SK-N-SH treated with all-trans-retinoic acid at 6 μM for 48 hours (cell line): ENCODE data around the gene SLC24A4.

Experiments
- ATAC-seq: fragments of 200-7000 bp; cut with Tn5 transposase; 3 replicates; pipeline ENCODE4 v1.9.1; 2020; ENCODE audit warnings: mild to moderate bottlenecking, moderate library complexity
- ARNTL ChIP-seq: fragments of 450-650 bp; formaldehyde crosslinking; IDR thresholded peaks from 2 replicates; pipeline ENCODE4 v1.5.0; 2020; ENCODE audit warnings: low read depth, mild to moderate bottlenecking, moderate library complexity, borderline replicate concordance
- CREB5 ChIP-seq: fragments of 250-450 bp; sonication (Bioruptor Pico); IDR thresholded peaks from 2 replicates; pipeline ENCODE4 v1.5.1; 2020; ENCODE audit warnings: low read depth, mild to moderate bottlenecking, moderate library complexity
- CSDC2 ChIP-seq: fragments of 250-450 bp; sonication (Bioruptor Pico); IDR thresholded peaks from 2 replicates; pipeline ENCODE4 v1.5.0; 2020; ENCODE audit warnings: mild to moderate bottlenecking, moderate library complexity
- CSRNP3 ChIP-seq: fragments of 250-450 bp; sonication (Bioruptor Pico); IDR thresholded peaks from 2 replicates; pipeline ENCODE4 v1.5.1; 2021; ENCODE audit warnings: mild to moderate bottlenecking, moderate library complexity
- ESRRG ChIP-seq: fragments of 250-450 bp; sonication (Bioruptor Pico); IDR thresholded peaks from 2 replicates; pipeline ENCODE4 v1.6.1; 2021; ENCODE audit warnings: mild to moderate bottlenecking
- GLIS3 ChIP-seq: fragments of 250-450 bp; sonication (Bioruptor Pico); IDR thresholded peaks from 2 replicates; pipeline ENCODE4 v1.5.0; 2020; ENCODE audit warnings: mild to moderate bottlenecking, moderate library complexity
- ISL1 ChIP-seq: fragments of 250-450 bp; sonication (Bioruptor Pico); IDR thresholded peaks from 2 replicates; pipeline ENCODE4 v2.1.2; 2022; ENCODE audit warnings: mild to moderate bottlenecking, moderate library complexity
- OSR1 ChIP-seq: fragments of 250-450 bp; sonication (Bioruptor Pico); IDR thresholded peaks from 2 replicates; pipeline ENCODE4 v1.8.0; 2022; ENCODE audit warnings: moderate library complexity, mild to moderate bottlenecking, inconsistent platforms
- PPARA ChIP-seq: fragments of 250-450 bp; sonication (Bioruptor Pico); IDR thresholded peaks from 2 replicates; pipeline ENCODE4 v1.5.0; 2020; ENCODE audit warnings: mild to moderate bottlenecking, borderline replicate concordance
- RARB ChIP-seq: fragments of 250-450 bp; sonication (Bioruptor Pico); IDR thresholded peaks from 2 replicates; pipeline ENCODE4 v1.8.0; 2021; ENCODE audit warnings: mild to moderate bottlenecking, moderate library complexity
- SNAI2 ChIP-seq: fragments of 250-450 bp; sonication (Bioruptor Pico); IDR thresholded peaks from 2 replicates; pipeline ENCODE4 v1.5.0; 2020; ENCODE audit warnings: mild to moderate bottlenecking, moderate library complexity
- TCF4 ChIP-seq: fragments of 250-450 bp; sonication (Bioruptor Pico); IDR thresholded peaks from 2 replicates; pipeline ENCODE4 v1.8.0; 2021; ENCODE audit warnings: mild to moderate bottlenecking, moderate library complexity, borderline replicate concordance
- ZC3H10 ChIP-seq: fragments of 250-450 bp; sonication (Bioruptor Pico); IDR thresholded peaks from 2 replicates; pipeline ENCODE4 v1.5.1; 2021; ENCODE audit warnings: mild to moderate bottlenecking, moderate library complexity
- ZFP3 ChIP-seq: fragments of 250-450 bp; sonication (Bioruptor Pico); IDR thresholded peaks from 2 replicates; pipeline ENCODE4 v1.5.0; 2020; ENCODE audit warnings: mild to moderate bottlenecking, moderate library complexity
- ZFP30 ChIP-seq: fragments of 450-650 bp; formaldehyde crosslinking; IDR thresholded peaks from 2 replicates; pipeline ENCODE4 v1.5.0; 2022; ENCODE audit warnings: mild to moderate bottlenecking, moderate library complexity
- ZNF565 ChIP-seq: fragments of 450-650 bp; formaldehyde crosslinking; conservative IDR thresholded peaks from 2 replicates; pipeline ENCODE4 v1.5.0; 2020; ENCODE audit warnings: low read depth, mild to moderate bottlenecking, moderate library complexity
- ZNF70 ChIP-seq: fragments of 450-650 bp; formaldehyde crosslinking; IDR thresholded peaks from 2 replicates; pipeline ENCODE4 v1.5.0; 2020; ENCODE audit warnings: mild to moderate bottlenecking, moderate library complexity
- ZNF8 ChIP-seq: fragments of 450-650 bp; formaldehyde crosslinking; IDR thresholded peaks from 2 replicates; pipeline ENCODE4 v1.5.0; 2020; ENCODE audit warnings: mild to moderate bottlenecking, moderate library complexity
- TF ChIP-seq, protein P1 (sequence below): fragments of 250-450 bp; sonication (Bioruptor Pico); IDR thresholded peaks from 2 replicates; pipeline ENCODE4 v1.8.0; 2020; ENCODE audit warnings: mild to moderate bottlenecking, moderate library complexity, borderline replicate concordance
- TF ChIP-seq, protein P2 (sequence below): fragments of 250-450 bp; sonication (Bioruptor Pico); IDR thresholded peaks from 2 replicates; pipeline ENCODE4 v1.8.0; 2021; ENCODE audit warnings: low read depth, mild to moderate bottlenecking, moderate library complexity, borderline replicate concordance

Gene SLC24A4

DNA sequence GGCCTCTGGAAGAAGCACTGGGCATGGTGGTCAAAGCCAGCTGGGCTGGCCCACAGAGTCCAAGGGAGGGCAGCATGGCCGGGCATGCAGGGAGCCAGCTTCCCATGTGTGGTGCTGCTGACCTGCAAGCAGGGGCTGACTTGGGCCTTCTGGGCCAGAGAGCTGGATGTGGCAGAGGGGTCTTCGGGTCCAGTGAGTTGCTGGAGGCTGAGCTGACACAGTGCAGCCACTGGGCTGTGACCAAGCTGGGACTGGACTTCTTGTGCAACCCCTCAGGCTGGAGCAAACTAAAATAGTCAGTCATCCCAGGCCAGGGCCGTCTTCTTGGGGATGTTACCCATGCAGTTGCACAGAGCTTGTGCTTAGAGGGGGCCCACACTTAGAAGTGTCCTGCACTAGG lies 183.3 kb downstream of the SLC24A4 start:
- TF ChIP-seq PPARA: no peak
- TF ChIP-seq, all 23 proteins: peak for 0
- no peak for ATAC-seq

DNA sequence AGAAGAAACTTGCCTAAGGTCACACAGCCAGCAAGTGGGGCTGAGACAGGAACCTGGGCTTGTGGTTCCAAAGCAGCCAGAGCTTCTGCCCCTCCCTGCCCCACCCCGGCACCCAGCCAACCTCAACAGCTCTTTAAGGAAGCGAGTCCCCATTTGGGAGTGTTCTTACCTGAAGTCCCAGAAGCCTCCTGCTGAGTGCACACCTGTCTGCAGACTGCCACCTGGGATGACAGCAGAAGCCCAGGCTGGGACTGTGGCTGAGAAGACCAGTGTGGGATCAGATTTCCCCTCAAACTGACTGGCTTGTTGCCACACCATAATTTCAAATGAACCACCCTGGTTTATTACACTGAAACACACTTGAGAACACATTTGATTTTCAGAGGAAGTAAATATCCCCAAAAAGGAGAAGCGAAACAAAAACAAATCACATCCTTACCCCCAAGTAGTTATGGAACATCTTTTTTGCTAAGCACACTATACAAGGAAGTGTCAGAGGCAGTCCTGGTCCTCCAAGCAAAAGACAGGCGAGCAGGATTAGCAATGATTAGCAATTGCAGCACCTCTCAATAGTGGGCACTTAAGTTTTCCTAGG lies 184.3 kb downstream of the SLC24A4 start:
- TF ChIP-seq, protein P1, sequence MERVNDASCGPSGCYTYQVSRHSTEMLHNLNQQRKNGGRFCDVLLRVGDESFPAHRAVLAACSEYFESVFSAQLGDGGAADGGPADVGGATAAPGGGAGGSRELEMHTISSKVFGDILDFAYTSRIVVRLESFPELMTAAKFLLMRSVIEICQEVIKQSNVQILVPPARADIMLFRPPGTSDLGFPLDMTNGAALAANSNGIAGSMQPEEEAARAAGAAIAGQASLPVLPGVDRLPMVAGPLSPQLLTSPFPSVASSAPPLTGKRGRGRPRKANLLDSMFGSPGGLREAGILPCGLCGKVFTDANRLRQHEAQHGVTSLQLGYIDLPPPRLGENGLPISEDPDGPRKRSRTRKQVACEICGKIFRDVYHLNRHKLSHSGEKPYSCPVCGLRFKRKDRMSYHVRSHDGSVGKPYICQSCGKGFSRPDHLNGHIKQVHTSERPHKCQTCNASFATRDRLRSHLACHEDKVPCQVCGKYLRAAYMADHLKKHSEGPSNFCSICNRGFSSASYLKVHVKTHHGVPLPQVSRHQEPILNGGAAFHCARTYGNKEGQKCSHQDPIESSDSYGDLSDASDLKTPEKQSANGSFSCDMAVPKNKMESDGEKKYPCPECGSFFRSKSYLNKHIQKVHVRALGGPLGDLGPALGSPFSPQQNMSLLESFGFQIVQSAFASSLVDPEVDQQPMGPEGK (CRISPR knock-in tag): no peak
- TF ChIP-seq ARNTL (CRISPR knock-in tag): no peak
- no peak for TF ChIP-seq ZNF8 (CRISPR knock-in tag)
- TF ChIP-seq TCF4 (CRISPR knock-in tag): no peak
- TF ChIP-seq CSDC2 (CRISPR knock-in tag): no peak
- TF ChIP-seq ESRRG (CRISPR knock-in tag): no peak
- TF ChIP-seq ZFP30 (CRISPR knock-in tag): no peak
- TF ChIP-seq ZNF565 (CRISPR knock-in tag): no peak
- TF ChIP-seq RARB (CRISPR knock-in tag): no peak
- ATAC-seq: no peak

DNA sequence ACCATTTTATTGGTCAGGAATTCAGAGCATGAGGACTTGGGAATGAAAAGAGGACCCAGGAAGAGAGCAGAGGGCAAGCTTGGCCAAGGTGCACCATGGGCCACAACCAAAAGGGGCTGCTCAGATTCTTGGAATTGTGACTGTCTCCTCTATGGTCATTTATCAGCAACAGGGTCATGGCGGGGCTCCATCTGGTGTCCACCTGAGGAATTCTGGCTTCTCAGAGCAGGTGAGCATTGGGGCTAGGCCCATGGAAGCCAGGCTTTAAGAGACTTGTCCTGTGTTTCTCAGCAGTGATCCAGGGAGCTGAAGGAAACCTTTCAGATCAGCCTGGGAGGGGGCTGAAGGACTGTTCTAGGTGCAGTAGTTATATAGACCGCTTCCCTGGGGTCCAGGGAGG lies 188.0 kb downstream of the SLC24A4 start:
- TF ChIP-seq ESRRG (CRISPR knock-in tag): no peak
- no peak for ATAC-seq

DNA sequence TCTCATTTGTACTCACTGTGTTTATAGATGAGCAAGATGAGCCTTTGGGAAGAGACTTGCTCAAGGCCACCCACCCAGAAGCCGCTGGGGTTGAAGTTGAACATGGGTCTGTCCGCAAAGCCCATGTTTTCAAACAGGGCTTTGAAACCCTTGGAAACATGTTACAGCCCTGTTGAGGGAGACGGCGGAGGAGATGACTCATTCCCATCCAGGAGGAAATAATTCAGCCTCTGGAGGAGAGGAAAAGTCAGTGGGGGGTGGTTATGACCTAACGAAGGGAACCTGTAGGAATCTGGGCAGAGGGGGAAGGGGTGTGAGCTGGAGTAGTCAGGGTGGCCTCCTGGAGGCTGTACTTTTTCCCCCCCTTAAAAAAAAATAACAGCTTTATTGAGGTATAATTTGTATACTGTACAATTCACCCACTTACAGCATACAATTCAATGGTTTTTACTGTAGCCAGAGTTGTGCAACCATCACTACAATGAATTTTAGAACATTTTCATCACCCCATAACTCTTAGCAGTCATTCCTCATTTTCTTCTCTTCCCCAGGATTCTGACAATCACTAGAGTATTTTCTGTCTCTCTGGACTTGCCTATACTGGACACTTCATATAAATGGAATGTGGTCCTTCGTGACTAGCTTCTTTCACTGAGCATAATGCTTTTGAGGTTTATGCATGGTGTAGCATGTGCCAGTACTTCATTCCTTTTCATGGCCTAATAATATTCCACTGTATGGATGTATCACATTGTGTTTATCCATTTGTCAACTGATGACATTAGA lies 188.7 kb downstream of the SLC24A4 start:
- TF ChIP-seq ARNTL (CRISPR knock-in tag) (no peak), CREB5 (CRISPR knock-in tag) (no peak), ZNF8 (CRISPR knock-in tag) (peak; percentile 89; the same call in 1 of the 2 replicates)
- TF ChIP-seq, protein P1 (CRISPR knock-in tag): peak; percentile 25; the same call in 1 of the 2 replicates
- peak; percentile 76 for ATAC-seq

DNA sequence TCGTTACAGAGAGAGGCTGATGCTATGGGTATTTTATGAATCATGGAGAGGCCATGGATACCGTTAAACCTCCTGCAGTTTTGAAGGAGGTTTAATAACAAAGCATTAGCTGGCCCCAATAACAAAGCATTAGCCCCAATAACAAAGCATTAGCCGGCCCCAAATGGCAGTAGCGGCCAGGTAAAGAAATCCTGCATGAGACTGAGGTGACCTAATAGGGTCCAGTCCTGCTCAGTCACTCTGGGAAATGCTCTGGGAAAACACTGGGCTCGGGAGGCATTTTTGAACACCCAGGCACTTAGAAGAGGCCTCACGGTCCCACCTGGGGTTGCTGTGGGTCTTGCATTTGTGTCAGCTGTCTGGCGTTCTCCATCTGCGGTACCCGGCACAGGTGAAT lies 189.8 kb downstream of the SLC24A4 start:
- TF ChIP-seq CREB5 (CRISPR knock-in tag) (no peak), ISL1 (CRISPR knock-in tag) (no peak), RARB (CRISPR knock-in tag) (no peak), PPARA (no peak), ZC3H10 (CRISPR knock-in tag) (no peak), ZNF8 (CRISPR knock-in tag) (no peak), CSRNP3 (CRISPR knock-in tag) (no peak), ESRRG (CRISPR knock-in tag) (no peak), SNAI2 (CRISPR knock-in tag) (no peak), CSDC2 (CRISPR knock-in tag) (no peak), TCF4 (CRISPR knock-in tag) (no peak), ZNF70 (CRISPR knock-in tag) (no peak), ZFP3 (no peak), GLIS3 (no peak), OSR1 (CRISPR knock-in tag) (no peak), ZFP30 (CRISPR knock-in tag) (no peak)
- TF ChIP-seq, protein P1 (CRISPR knock-in tag): no peak
- TF ChIP-seq, protein P2, sequence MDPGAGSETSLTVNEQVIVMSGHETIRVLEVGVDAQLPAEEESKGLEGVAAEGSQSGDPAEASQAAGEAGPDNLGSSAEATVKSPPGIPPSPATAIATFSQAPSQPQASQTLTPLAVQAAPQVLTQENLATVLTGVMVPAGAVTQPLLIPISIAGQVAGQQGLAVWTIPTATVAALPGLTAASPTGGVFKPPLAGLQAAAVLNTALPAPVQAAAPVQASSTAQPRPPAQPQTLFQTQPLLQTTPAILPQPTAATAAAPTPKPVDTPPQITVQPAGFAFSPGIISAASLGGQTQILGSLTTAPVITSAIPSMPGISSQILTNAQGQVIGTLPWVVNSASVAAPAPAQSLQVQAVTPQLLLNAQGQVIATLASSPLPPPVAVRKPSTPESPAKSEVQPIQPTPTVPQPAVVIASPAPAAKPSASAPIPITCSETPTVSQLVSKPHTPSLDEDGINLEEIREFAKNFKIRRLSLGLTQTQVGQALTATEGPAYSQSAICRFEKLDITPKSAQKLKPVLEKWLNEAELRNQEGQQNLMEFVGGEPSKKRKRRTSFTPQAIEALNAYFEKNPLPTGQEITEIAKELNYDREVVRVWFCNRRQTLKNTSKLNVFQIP: no peak
- no peak for ATAC-seq
